Middle frontal gyrus (tissue), 1 donor: Measurements from ENCODE around the gene ERFE.
A peak's percentile ranks its signal among the peaks of the same experiment; 100 is the strongest.

ENCODE experiments used
- DNase-seq: peaks from one replicate; pipeline ENCODE4 v3.0.0-alpha.2; 2015; ENCODE audit warnings: low spot score; ENCODE audit errors: extremely low spot score

Gene ERFE

GRCh38 chr2:238203973-238204683, 45.4 kb downstream of the ERFE start:
- DNase-seq: no peak

DNA sequence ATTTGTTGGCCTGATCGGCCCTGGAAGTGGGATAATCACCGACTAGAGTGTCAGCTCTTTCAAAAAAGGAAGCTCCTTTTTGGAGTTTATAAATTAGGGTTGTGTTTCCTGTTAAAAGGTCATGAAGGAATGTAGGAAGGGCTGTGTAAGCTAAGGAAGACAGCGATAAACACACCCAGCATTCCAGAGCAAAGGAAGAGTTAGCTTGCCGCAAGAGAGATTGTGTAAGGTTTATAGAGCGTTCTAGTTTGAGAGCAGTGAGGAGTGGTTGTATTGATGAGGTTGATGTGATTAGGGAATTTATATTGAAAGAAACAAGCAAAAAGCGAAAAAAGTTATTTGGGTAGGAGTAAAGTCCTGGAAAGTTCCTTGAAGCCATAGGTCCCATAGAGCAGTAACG, 48.2 kb downstream of the ERFE start:
- DNase-seq: no peak

- DNase-seq: peak; percentile 84
These were observed 57.9 kb downstream of the ERFE start for GRCh38 chr2:238216651-238217184.
